MM.1S (cell line): ENCODE data around the gene KLRC4.

Source experiments
- DNase-seq: peaks from one replicate; pipeline ENCODE4 v3.0.0-alpha.2; 2015
- H2AFZ ChIP-seq: fragments of 300-600 bp; sonication (generic); 2 replicates; pipeline ENCODE4 v1.6.0; 2016; ENCODE audit warnings: antibody characterized with exemption, low read length
- H3F3A ChIP-seq: fragments of 300-600 bp; sonication (generic); 2 replicates; pipeline ENCODE4 v1.6.1; 2016; ENCODE audit warnings: mild to moderate bottlenecking, antibody characterized with exemption, low read length, moderate library complexity, mixed read lengths; ENCODE audit not compliant: insufficient read depth
- H3K27ac ChIP-seq: fragments of 300-600 bp; sonication (generic); 2 replicates; pipeline ENCODE4 v1.5.1; 2016; ENCODE audit warnings: mild to moderate bottlenecking, low read length
- H3K27me3 ChIP-seq: fragments of 300-600 bp; sonication (generic); replicated peaks from 2 replicates; pipeline ENCODE4 v1.6.0; 2016; ENCODE audit warnings: low read length; ENCODE audit not compliant: insufficient read depth
- H3K36me3 ChIP-seq: fragments of 300-600 bp; sonication (generic); replicated peaks from 2 replicates; pipeline ENCODE4 v1.6.1; 2016; ENCODE audit warnings: mild to moderate bottlenecking, low read length, mixed read lengths; ENCODE audit not compliant: insufficient read depth
- H3K4me1 ChIP-seq: fragments of 300-600 bp; sonication (generic); 2 replicates; pipeline ENCODE4 v1.6.1; 2016; ENCODE audit warnings: low read length, mixed read lengths
- H3K4me2 ChIP-seq: fragments of 300-600 bp; sonication (generic); 2 replicates; pipeline ENCODE4 v1.6.0; 2016; ENCODE audit warnings: low read depth, low read length
- H3K4me3 ChIP-seq: fragments of 300-600 bp; sonication (generic); 2 replicates; pipeline ENCODE4 v1.5.1; 2016; ENCODE audit warnings: low read length, mixed read lengths
- H3K79me2 ChIP-seq: fragments of 300-600 bp; sonication (generic); 2 replicates; pipeline ENCODE4 v1.6.1; 2016; ENCODE audit warnings: mixed run types, low read length, mixed read lengths
- H3K9ac ChIP-seq: fragments of 300-600 bp; sonication (generic); 2 replicates; pipeline ENCODE4 v1.6.1; 2016; ENCODE audit warnings: low read length, mixed read lengths
- H3K9me2 ChIP-seq: fragments of 300-600 bp; sonication (generic); replicated peaks from 2 replicates; pipeline ENCODE4 v1.6.1; 2016; ENCODE audit warnings: mild to moderate bottlenecking, low read length, mixed read lengths; ENCODE audit not compliant: insufficient read depth
- H3K9me3 ChIP-seq: fragments of 300-600 bp; sonication (generic); replicated peaks from 2 replicates; pipeline ENCODE4 v1.6.1; 2016; ENCODE audit warnings: mild to moderate bottlenecking, low read length, mixed read lengths; ENCODE audit not compliant: insufficient read depth
- H4K20me1 ChIP-seq: fragments of 300-600 bp; sonication (generic); 2 replicates; pipeline ENCODE4 v1.6.1; 2016; ENCODE audit warnings: mild to moderate bottlenecking, low read length, moderate library complexity, mixed read lengths; ENCODE audit not compliant: insufficient read depth
- EZH2 ChIP-seq: fragments of 300-600 bp; sonication (generic); optimal IDR thresholded peaks from 2 replicates; pipeline ENCODE3; 2017; ENCODE audit warnings: low read depth, mild to moderate bottlenecking, antibody characterized with exemption, low read length, mixed read lengths
- EZH2phosphoT487 ChIP-seq: fragments of 300-600 bp; sonication (generic); IDR thresholded peaks from 2 replicates; pipeline ENCODE4 v1.6.1; 2018; ENCODE audit warnings: antibody characterized with exemption, low read length
- TF ChIP-seq, protein P1 (sequence below): fragments of 300-600 bp; sonication (generic); IDR thresholded peaks from 2 replicates; pipeline ENCODE4 v1.5.1; 2016; ENCODE audit warnings: antibody characterized with exemption, low read length, mixed read lengths

The KLRC4 gene

DNA sequence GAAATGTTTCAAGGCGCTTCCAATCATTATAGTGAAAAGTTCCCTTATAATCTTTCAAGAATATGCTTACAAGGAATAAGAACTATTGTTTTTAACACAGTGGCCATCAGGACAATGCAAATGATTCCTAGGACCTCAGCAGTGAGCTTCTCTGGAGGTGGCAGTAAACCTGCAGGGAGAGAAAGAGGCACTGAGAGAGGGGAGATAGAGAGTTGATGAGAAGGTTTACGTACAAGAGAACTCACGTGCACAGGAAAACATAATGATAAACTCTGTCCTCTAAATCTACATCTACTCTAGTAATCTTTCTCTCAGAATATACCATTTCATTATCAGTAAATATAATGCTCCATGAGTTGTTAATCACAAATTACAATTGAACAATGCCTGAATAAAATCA, 715 bp downstream of the KLRC4 start:
- H3K4me3 ChIP-seq = no peak overlapping the region
- H3K79me2 ChIP-seq = no peaks in the 10 kb centered on the region
- H4K20me1 ChIP-seq = no peaks in the 10 kb centered on the region
- H3K36me3 ChIP-seq = no peaks in the 10 kb centered on the region
- no peaks in the 10 kb centered on the region for H3K4me1 ChIP-seq
- H3K27ac ChIP-seq = no peak overlapping the region
- TF ChIP-seq EZH2phosphoT487 = no peak
- TF ChIP-seq, protein P1, sequence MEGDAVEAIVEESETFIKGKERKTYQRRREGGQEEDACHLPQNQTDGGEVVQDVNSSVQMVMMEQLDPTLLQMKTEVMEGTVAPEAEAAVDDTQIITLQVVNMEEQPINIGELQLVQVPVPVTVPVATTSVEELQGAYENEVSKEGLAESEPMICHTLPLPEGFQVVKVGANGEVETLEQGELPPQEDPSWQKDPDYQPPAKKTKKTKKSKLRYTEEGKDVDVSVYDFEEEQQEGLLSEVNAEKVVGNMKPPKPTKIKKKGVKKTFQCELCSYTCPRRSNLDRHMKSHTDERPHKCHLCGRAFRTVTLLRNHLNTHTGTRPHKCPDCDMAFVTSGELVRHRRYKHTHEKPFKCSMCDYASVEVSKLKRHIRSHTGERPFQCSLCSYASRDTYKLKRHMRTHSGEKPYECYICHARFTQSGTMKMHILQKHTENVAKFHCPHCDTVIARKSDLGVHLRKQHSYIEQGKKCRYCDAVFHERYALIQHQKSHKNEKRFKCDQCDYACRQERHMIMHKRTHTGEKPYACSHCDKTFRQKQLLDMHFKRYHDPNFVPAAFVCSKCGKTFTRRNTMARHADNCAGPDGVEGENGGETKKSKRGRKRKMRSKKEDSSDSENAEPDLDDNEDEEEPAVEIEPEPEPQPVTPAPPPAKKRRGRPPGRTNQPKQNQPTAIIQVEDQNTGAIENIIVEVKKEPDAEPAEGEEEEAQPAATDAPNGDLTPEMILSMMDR = no peak
- no peak for DNase-seq
- H3K27me3 ChIP-seq = no peaks in the 10 kb centered on the region
- no peaks in the 10 kb centered on the region for H3F3A ChIP-seq
- H3K4me2 ChIP-seq = no peak overlapping the region
- H3K9me2 ChIP-seq = no peaks in the 10 kb centered on the region
- no peak overlapping the region for H2AFZ ChIP-seq
- H3K9ac ChIP-seq = no peak overlapping the region
- H3K9me3 ChIP-seq = no peaks in the 10 kb centered on the region

DNA sequence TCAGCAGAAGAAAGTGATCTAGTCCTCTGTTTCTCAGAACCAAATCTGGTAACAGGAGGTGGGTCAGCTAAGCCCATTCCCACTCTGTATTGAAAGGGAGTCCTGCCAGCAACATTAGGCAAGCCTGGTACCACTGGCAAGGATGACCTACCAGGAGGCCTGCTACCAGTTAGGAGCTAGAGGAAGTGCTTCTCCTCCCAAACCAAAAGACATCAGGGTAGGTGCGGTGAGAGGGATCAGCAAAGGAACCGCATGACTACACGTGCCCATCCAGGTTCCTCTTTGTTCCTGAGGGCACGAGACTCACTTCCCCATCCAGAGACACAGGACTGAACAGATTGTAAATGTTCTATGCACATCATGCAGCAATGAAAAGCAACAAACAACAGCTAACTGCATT, 2.8 kb downstream of the KLRC4 start:
- Histone ChIP-seq H3K79me2 (no peaks in the 10 kb centered on the region), H2AFZ (no peak overlapping the region), H3K4me3 (no peak overlapping the region), H3K36me3 (no peaks in the 10 kb centered on the region), H3K27ac (no peak overlapping the region), H3K4me2 (no peak overlapping the region), H3K9me2 (no peaks in the 10 kb centered on the region), H3K27me3 (no peaks in the 10 kb centered on the region), H3K9me3 (no peaks in the 10 kb centered on the region), H3F3A (no peaks in the 10 kb centered on the region), H3K4me1 (no peaks in the 10 kb centered on the region), H4K20me1 (no peaks in the 10 kb centered on the region), H3K9ac (no peak overlapping the region)
- TF ChIP-seq EZH2 (no peak), EZH2phosphoT487 (no peak)
- TF ChIP-seq, protein P1 = no peak
- no peak for DNase-seq

DNA sequence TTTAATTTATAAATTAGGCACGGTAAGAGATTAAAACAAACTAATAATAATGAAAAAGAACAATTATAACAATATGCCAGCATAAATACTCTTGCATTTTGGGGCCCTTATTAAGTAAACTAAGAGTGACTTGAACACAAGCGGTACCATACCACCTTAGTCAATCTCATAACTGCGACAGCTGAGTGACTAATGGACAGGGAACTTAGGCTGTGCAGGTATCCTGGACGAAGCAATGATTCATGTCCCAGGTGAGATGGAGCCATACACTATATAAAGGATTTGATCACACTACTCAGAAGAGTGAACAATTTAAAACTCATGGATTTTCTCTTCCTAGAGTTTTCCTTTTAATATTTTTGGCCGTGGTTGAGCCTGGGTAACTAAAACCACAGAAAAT, 4.3 kb downstream of the KLRC4 start:
- Histone ChIP-seq H3K4me2 (no peak overlapping the region), H3K9ac (no peak overlapping the region), H3K27ac (no peak overlapping the region), H3K36me3 (no peaks in the 10 kb centered on the region), H3K79me2 (no peaks in the 10 kb centered on the region), H3K4me3 (no peak overlapping the region), H3F3A (no peaks in the 10 kb centered on the region), H3K9me2 (no peaks in the 10 kb centered on the region), H3K9me3 (no peaks in the 10 kb centered on the region), H4K20me1 (no peaks in the 10 kb centered on the region), H3K4me1 (no peaks in the 10 kb centered on the region), H3K27me3 (no peaks in the 10 kb centered on the region), H2AFZ (no peak overlapping the region)
- DNase-seq = no peak
- TF ChIP-seq, protein P1 = no peak
- TF ChIP-seq EZH2phosphoT487 (no peak), EZH2 (no peak)

DNA sequence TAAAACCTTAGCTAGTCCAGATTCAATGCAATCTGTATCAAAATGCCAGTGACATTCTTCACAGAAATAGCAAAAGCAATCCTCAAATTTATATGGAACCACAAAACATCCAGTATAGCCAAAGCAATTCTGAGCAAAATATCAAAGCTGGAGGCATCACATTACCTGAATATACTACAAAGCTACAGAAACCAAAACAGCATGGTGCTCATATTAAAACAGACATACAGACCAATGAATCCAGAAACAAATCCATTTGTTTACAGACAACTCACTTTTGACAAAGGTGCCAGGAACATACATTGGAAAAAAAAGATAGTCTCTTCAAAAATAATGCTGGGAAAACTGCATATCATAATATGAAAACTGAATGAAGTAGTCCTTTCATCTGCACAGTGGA, 4.8 kb downstream of the KLRC4 start:
- H3K4me3 ChIP-seq = no peak overlapping the region
- no peaks in the 10 kb centered on the region for H3K4me1 ChIP-seq
- no peak overlapping the region for H3K9ac ChIP-seq
- H3F3A ChIP-seq = no peaks in the 10 kb centered on the region
- no peak for DNase-seq
- H3K27ac ChIP-seq = no peak overlapping the region
- no peaks in the 10 kb centered on the region for H3K9me3 ChIP-seq
- no peak overlapping the region for H3K4me2 ChIP-seq
- no peaks in the 10 kb centered on the region for H3K27me3 ChIP-seq
- TF ChIP-seq EZH2phosphoT487 (no peak), EZH2 (no peak)
- TF ChIP-seq, protein P1 = no peak
- H3K79me2 ChIP-seq = no peaks in the 10 kb centered on the region
- no peak overlapping the region for H2AFZ ChIP-seq
- H3K9me2 ChIP-seq = no peaks in the 10 kb centered on the region
- no peaks in the 10 kb centered on the region for H4K20me1 ChIP-seq
- no peaks in the 10 kb centered on the region for H3K36me3 ChIP-seq
